GM19351 (cell line): ENCODE results near the gene DAGLA.

ENCODE experiments used
- ATAC-seq: cut with Tn5 transposase; IDR thresholded peaks from one replicate; pipeline ENCODE4 v1.9.1; 2021; ENCODE audit warnings: mild to moderate bottlenecking, moderate library complexity; ENCODE audit not compliant: unreplicated experiment

DAGLA gene

DNA sequence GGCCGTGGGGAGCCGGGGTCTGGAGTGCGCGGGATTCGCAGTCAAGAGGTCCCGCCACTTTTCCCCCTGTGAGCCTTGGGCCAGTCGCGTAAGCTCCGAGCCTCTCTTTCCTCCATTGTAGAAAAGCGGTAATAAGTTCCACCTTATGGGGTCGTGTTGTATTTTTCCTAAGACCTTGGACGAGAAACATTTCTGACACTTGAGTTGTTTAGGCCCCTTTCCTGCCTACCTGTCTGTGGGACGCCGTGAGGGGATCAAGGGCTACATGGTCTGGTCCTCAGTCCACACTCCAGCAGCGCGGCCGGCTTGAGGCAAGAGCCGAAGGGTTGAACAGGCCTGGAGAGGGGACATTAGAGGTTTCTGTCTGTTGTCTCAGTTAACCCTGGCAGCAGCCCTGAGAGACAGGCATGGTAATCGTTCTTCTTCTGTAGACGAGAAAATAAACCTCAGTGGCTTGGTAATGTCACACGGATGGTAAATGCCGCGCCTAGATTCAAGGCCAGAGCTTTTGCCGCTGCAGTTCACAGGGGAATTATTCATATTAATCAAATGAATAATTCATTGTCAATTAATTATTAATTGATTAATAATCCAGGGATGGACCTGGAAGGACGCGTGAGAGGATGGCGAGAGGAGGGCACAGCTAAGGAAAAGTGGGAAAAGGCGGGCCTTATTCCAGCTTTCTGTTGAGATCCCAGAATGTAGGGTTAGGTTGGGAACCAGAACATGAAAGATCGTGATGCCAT lies 113.1 kb downstream of the DAGLA start:
- peak; percentile 17 for ATAC-seq

DNA sequence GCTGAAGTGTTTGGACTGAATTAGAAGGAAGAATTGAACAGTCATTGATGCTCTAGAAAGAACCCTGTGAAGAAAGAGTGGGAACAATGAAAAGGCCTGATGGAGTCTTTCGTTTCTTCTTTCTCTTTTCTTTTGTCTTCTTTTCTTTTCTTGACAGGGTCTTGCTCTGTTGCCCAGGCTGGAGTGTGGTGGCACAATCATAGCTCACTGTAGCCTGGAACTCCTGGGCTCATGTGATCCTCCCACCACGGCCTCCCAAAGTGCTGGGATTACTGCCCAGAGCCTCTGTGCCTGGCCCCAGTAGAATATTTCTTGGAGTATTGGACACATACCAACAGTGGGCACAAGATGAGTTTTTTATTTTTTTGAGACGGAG lies 113.6 kb downstream of the DAGLA start:
- no peak for ATAC-seq

DNA sequence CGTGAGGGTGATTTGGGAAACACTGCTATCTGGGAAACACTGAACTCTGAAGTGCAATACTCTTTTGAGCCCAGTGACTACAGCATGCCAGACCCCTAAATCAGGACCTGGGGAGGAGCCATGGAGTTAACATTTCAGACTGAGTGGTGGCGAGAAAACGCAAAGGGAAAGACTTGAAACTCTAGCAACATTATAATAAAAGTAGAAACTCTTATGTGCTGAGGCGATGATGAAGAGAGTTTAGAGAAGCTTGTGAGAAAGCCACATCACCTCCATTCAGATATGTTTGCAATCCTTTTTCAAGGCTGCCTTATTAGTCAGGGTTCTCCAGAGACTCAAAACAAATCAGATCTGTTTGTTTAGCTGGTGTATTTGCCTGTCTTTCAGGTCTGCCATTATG lies 114.4 kb downstream of the DAGLA start:
- no peak for ATAC-seq

DNA sequence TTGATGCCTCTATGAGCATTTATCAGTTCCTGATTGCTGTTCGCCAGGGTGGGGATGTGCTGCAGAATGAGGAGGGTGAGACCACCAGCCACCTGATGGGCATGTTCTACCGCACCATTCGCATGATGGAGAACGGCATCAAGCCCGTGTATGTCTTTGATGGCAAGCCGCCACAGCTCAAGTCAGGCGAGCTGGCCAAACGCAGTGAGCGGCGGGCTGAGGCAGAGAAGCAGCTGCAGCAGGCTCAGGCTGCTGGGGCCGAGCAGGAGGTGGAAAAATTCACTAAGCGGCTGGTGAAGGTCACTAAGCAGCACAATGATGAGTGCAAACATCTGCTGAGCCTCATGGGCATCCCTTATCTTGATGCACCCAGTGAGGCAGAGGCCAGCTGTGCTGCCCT lies 115.3 kb downstream of the DAGLA start:
- ATAC-seq, result no peak

DNA sequence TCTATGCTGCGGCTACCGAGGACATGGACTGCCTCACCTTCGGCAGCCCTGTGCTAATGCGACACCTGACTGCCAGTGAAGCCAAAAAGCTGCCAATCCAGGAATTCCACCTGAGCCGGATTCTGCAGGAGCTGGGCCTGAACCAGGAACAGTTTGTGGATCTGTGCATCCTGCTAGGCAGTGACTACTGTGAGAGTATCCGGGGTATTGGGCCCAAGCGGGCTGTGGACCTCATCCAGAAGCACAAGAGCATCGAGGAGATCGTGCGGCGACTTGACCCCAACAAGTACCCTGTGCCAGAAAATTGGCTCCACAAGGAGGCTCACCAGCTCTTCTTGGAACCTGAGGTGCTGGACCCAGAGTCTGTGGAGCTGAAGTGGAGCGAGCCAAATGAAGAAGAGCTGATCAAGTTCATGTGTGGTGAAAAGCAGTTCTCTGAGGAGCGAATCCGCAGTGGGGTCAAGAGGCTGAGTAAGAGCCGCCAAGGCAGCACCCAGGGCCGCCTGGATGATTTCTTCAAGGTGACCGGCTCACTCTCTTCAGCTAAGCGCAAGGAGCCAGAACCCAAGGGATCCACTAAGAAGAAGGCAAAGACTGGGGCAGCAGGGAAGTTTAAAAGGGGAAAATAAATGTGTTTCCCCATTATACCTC lies 115.8 kb downstream of the DAGLA start:
- ATAC-seq, result no peak
